ENCODE results near the gene ANO2.

ANO2 gene

GRCh38 chr12:5746036-5746908 lies 198.8 kb downstream of the ANO2 start:
- Histone ChIP-seq H3K36me3 (replicated peaks) (no peaks in the 10 kb centered on the region), H3K27ac (no peak overlapping the region), H3K27me3 (replicated peaks) (no peaks in the 10 kb centered on the region), H3K4me3 (ENCODE audit: low read depth, low read length) (no peak overlapping the region)
- in situ Hi-C loops (cut with HindIII; ENCODE audit: low pct_ligation_motif_present, low sequenced_read_pairs): no loop called here
- DNase-seq: no peak
- TF ChIP-seq CTCF (IDR thresholded peaks at IDR 0.05; ENCODE audit: low read depth, low read length, missing control alignments): no peak

GRCh38 chr12:5745251-5745888 lies 199.7 kb downstream of the ANO2 start:
- H3K4me3 ChIP-seq (ENCODE audit: low read depth, low read length): no peak overlapping the region
- DNase-seq: peak; percentile 56
- no peak overlapping the region for H3K27ac ChIP-seq
- peak; percentile 90 for TF ChIP-seq CTCF (IDR thresholded peaks at IDR 0.05; ENCODE audit: low read depth, low read length, missing control alignments)
- no peaks in the 10 kb centered on the region for H3K36me3 ChIP-seq (replicated peaks)
- no peaks in the 10 kb centered on the region for H3K27me3 ChIP-seq (replicated peaks)
- in situ Hi-C loops (cut with HindIII; ENCODE audit: low pct_ligation_motif_present, low sequenced_read_pairs): no loop called here

- no peak for DNase-seq
- no peak for TF ChIP-seq CTCF (IDR thresholded peaks at IDR 0.05; ENCODE audit: low read depth, low read length, missing control alignments)
- in situ Hi-C loops (cut with HindIII; ENCODE audit: low pct_ligation_motif_present, low sequenced_read_pairs): no loop called here
These were observed 202.8 kb downstream of the ANO2 start for GRCh38 chr12:5742258-5742657.

GRCh38 chr12:5739917-5740316 lies 205.1 kb downstream of the ANO2 start:
- H3K4me3 ChIP-seq (ENCODE audit: low read depth, low read length): no peak overlapping the region
- in situ Hi-C loops (cut with HindIII; ENCODE audit: low pct_ligation_motif_present, low sequenced_read_pairs): no loop called here
- H3K27me3 ChIP-seq (replicated peaks): no peaks in the 10 kb centered on the region
- no peak overlapping the region for H3K27ac ChIP-seq
- no peak for TF ChIP-seq CTCF (IDR thresholded peaks at IDR 0.05; ENCODE audit: low read depth, low read length, missing control alignments)
- DNase-seq: no peak
- H3K36me3 ChIP-seq (replicated peaks): no peaks in the 10 kb centered on the region

More at GRCh38 chr12:5742258-5742657, 202.8 kb downstream of the ANO2 start:
- Histone ChIP-seq H3K4me3 (ENCODE audit: low read depth, low read length) (no peak overlapping the region), H3K27me3 (replicated peaks) (no peaks in the 10 kb centered on the region), H3K36me3 (replicated peaks) (no peaks in the 10 kb centered on the region), H3K27ac (no peak overlapping the region)

- H3K36me3 ChIP-seq (replicated peaks): no peaks in the 10 kb centered on the region
- no peak for TF ChIP-seq CTCF (IDR thresholded peaks at IDR 0.05; ENCODE audit: low read depth, low read length, missing control alignments)
- H3K27me3 ChIP-seq (replicated peaks): no peaks in the 10 kb centered on the region
- H3K4me3 ChIP-seq (ENCODE audit: low read depth, low read length): no peak overlapping the region
- in situ Hi-C loops (cut with HindIII; ENCODE audit: low pct_ligation_motif_present, low sequenced_read_pairs): no loop called here
- DNase-seq: no peak
- H3K27ac ChIP-seq: no peak overlapping the region
These were observed 207.3 kb downstream of the ANO2 start for GRCh38 chr12:5737778-5738177.
